Activated CD4-positive, alpha-beta T cell treated with anti-CD3 and anti-CD28 coated beads, Interleukin-2, amount 50 U/mL, for 48 hours (primary cell): ENCODE results near the gene RAP1A.
"Not testable (repeated sequence)": the region's sequence is repeated elsewhere in the genome, so short reads cannot be mapped to it uniquely, and the experiment has no call there.

ENCODE experiments used
- DNase-seq, 2 experiments: peaks; one replicate each; pipeline ENCODE4 v3.0.0-alpha.2; 2020

The RAP1A gene

GRCh38 chr1:111671852-111672251 is 52.3 kb downstream of the RAP1A start:
- DNase-seq, result no peak

- no peak for DNase-seq
Observed at GRCh38 chr1:111672331-111672730, 52.7 kb downstream of the RAP1A start.

GRCh38 chr1:111677604-111678003 is 58.0 kb downstream of the RAP1A start:
- no peak for DNase-seq

GRCh38 chr1:111679541-111679940 is 60.0 kb downstream of the RAP1A start:
- no peak for DNase-seq

GRCh38 chr1:111680212-111680800 is 60.7 kb downstream of the RAP1A start:
- not testable (repeated sequence) for DNase-seq

- DNase-seq, result not testable (repeated sequence)
Observed at GRCh38 chr1:111685293-111686153, 65.9 kb downstream of the RAP1A start.

- no peak for DNase-seq
Observed at GRCh38 chr1:111690306-111690617, 70.7 kb downstream of the RAP1A start.

- DNase-seq, result no peak
Observed at GRCh38 chr1:111691886-111692285, 72.3 kb downstream of the RAP1A start.

- DNase-seq, result no peak
Observed at GRCh38 chr1:111695801-111696200, 76.2 kb downstream of the RAP1A start.

- no peak for DNase-seq
Observed at GRCh38 chr1:111696330-111696729, 76.7 kb downstream of the RAP1A start.

- DNase-seq, result no peak
Observed at GRCh38 chr1:111699268-111699667, 79.7 kb downstream of the RAP1A start.

- DNase-seq, result no peak
Observed at GRCh38 chr1:111702504-111703050, 83.0 kb downstream of the RAP1A start.

- DNase-seq, result no peak
Observed at GRCh38 chr1:111704240-111704639, 84.7 kb downstream of the RAP1A start.

- no peak for DNase-seq
Observed at GRCh38 chr1:111704776-111705175, 85.2 kb downstream of the RAP1A start.

- no peak for DNase-seq
Observed at GRCh38 chr1:111705841-111706240, 86.3 kb downstream of the RAP1A start.

GRCh38 chr1:111706921-111707320 is 87.3 kb downstream of the RAP1A start:
- DNase-seq, result no peak

- no peak for DNase-seq
Observed at GRCh38 chr1:111707906-111708305, 88.3 kb downstream of the RAP1A start.

GRCh38 chr1:111709986-111710385 is 90.4 kb downstream of the RAP1A start:
- DNase-seq, result no peak

GRCh38 chr1:111716333-111716732 is 96.7 kb downstream of the RAP1A start:
- DNase-seq, result no peak

- DNase-seq, result no peak
Observed at GRCh38 chr1:111717450-111717849, 97.9 kb downstream of the RAP1A start.

- DNase-seq, result no peak
Observed at GRCh38 chr1:111719135-111719534, 99.5 kb downstream of the RAP1A start.

GRCh38 chr1:111719674-111720132 is 100.1 kb downstream of the RAP1A start:
- DNase-seq, result no peak

- DNase-seq, result no peak
Observed at GRCh38 chr1:111720274-111720976, 100.8 kb downstream of the RAP1A start.
